ENCODE data around the gene TGFBR3.

Gene TGFBR3

GRCh38 chr1:91884459-91885212 lies 1.3 kb downstream of the TGFBR3 start (continued):
- no peak for TF ChIP-seq ZNF777 (tag by site-specific recombination; IDR thresholded peaks at IDR 0.05; ENCODE audit: borderline replicate concordance)
- no peak for TF ChIP-seq ZNF169 (tag by site-specific recombination; IDR thresholded peaks at IDR 0.05)
- TF ChIP-seq ZNF837 (tag by site-specific recombination; IDR thresholded peaks at IDR 0.05) = no peak
- TF ChIP-seq ZNF148 (tag by site-specific recombination; IDR thresholded peaks at IDR 0.05; ENCODE audit: borderline replicate concordance) = no peak
- no peak for TF ChIP-seq ZBTB6 (tag by site-specific recombination; IDR thresholded peaks at IDR 0.05)
- no peak for TF ChIP-seq ZNF624 (tag by site-specific recombination; IDR thresholded peaks at IDR 0.05)
- TF ChIP-seq ZNF394 (tag by site-specific recombination; IDR thresholded peaks at IDR 0.05; ENCODE audit: borderline replicate concordance) = no peak
- TF ChIP-seq ZNF658 (tag by site-specific recombination; IDR thresholded peaks at IDR 0.05) = no peak
- TF ChIP-seq ZNF112 (tag by site-specific recombination; IDR thresholded peaks at IDR 0.05) = no peak
- peak; percentile 23; the same call in 1 of the 2 replicates for TF ChIP-seq ZNF121 (tag by site-specific recombination; IDR thresholded peaks at IDR 0.05)
- no peak for TF ChIP-seq ZBTB8A (tag by site-specific recombination; IDR thresholded peaks at IDR 0.05)
- TF ChIP-seq ZSCAN4 (tag by site-specific recombination; IDR thresholded peaks at IDR 0.05) = 0 out of 2 replicates have a peak, but pooled peaks have one; percentile 8
- no peak for TF ChIP-seq ZNF792 (tag by site-specific recombination; IDR thresholded peaks at IDR 0.05)
- no peak for TF ChIP-seq ZNF514 (tag by site-specific recombination; IDR thresholded peaks at IDR 0.05)
- no peak for TF ChIP-seq KLF1 (tag by site-specific recombination; IDR thresholded peaks at IDR 0.05)
- TF ChIP-seq PATZ1 (tag by site-specific recombination; IDR thresholded peaks at IDR 0.05) = no peak
- no peak for TF ChIP-seq HOXD13 (CRISPR knock-in tag; IDR thresholded peaks at IDR 0.05; ENCODE audit: borderline replicate concordance)
- 0 out of 2 replicates have a peak, but pooled peaks have one; percentile 11 for TF ChIP-seq PRDM4 (tag by site-specific recombination; IDR thresholded peaks at IDR 0.05)
- TF ChIP-seq ZNF707 (tag by site-specific recombination; IDR thresholded peaks at IDR 0.05) = no peak
- TF ChIP-seq ZNF692 (tag by site-specific recombination; IDR thresholded peaks at IDR 0.05) = no peak
- TF ChIP-seq ZNF510 (tag by site-specific recombination; IDR thresholded peaks at IDR 0.05; ENCODE audit: insufficient replicate concordance) = no peak
- TF ChIP-seq ZNF560 (tag by site-specific recombination; IDR thresholded peaks at IDR 0.05; ENCODE audit: borderline replicate concordance) = no peak
- TF ChIP-seq MZF1 (tag by site-specific recombination; IDR thresholded peaks at IDR 0.05; ENCODE audit: borderline replicate concordance) = no peak
- TF ChIP-seq ZNF768 (tag by site-specific recombination; IDR thresholded peaks at IDR 0.05) = no peak
- TF ChIP-seq ZNF138 (tag by site-specific recombination; IDR thresholded peaks at IDR 0.05; ENCODE audit: borderline replicate concordance) = no peak
- TF ChIP-seq ZNF175 (tag by site-specific recombination; IDR thresholded peaks at IDR 0.05) = no peak
- TF ChIP-seq ZBTB48 (tag by site-specific recombination; IDR thresholded peaks at IDR 0.05) = no peak
- TF ChIP-seq ZNF585B (tag by site-specific recombination; IDR thresholded peaks at IDR 0.05) = no peak
- TF ChIP-seq ZNF600 (tag by site-specific recombination; IDR thresholded peaks at IDR 0.05) = peak; percentile 59
- TF ChIP-seq ZBTB20 (tag by site-specific recombination; IDR thresholded peaks at IDR 0.05) = peak; percentile 22; the same call in 1 of the 2 replicates
